ENCODE results near the gene RNF2. TPM values are rescaled to one million over a fixed set of nuclear protein-coding genes. Genes with fewer than 3 reads are reported as not detected.

Gene RNF2
- total RNA-seq, 2 donors from 2014 or later = 12.6 to 14.1 TPM

GRCh38 chr1:185044387-185044786, 971 bp upstream of the RNF2 start:
- Histone ChIP-seq H3K27me3 (no peaks in the 10 kb centered on the region), H3K4me1 (peaks cover 0 to 15% of the 10 kb centered on the region in 2 donors), H3K27ac (peak overlapping the region; percentile 90 to 96), H3K36me3 (no peaks in the 10 kb centered on the region), H3K4me3 (peak overlapping the region in 1 of 2 donors; percentile 94), H3K9me3 (no peaks in the 10 kb centered on the region)
- TF ChIP-seq CTCF (IDR thresholded peaks at IDR 0.05) = no peak
- DNase-seq (ENCODE audit: low spot score) = no peak

GRCh38 chr1:185045814-185046492, 595 bp downstream of the RNF2 start:
- Histone ChIP-seq H3K4me3 (peak overlapping the region; percentile 94 to 95), H3K36me3 (no peaks in the 10 kb centered on the region), H3K27ac (peak overlapping the region; percentile 90 to 96), H3K4me1 (peaks cover 0 to 28% of the 10 kb centered on the region in 2 donors), H3K9me3 (no peaks in the 10 kb centered on the region), H3K27me3 (no peaks in the 10 kb centered on the region)
- TF ChIP-seq CTCF (IDR thresholded peaks at IDR 0.05) = no peak
- no peak for DNase-seq (ENCODE audit: low spot score)

GRCh38 chr1:185046668-185047067, 1.3 kb downstream of the RNF2 start:
- Histone ChIP-seq H3K36me3 (no peaks in the 10 kb centered on the region), H3K4me3 (peak overlapping the region; percentile 94 to 95), H3K9me3 (no peaks in the 10 kb centered on the region), H3K4me1 (peaks cover 0 to 31% of the 10 kb centered on the region in 2 donors), H3K27ac (no peak overlapping the region), H3K27me3 (no peaks in the 10 kb centered on the region)
- no peak for TF ChIP-seq CTCF (IDR thresholded peaks at IDR 0.05)
- DNase-seq (ENCODE audit: low spot score) = no peak

- Histone ChIP-seq H3K9me3 (no peaks in the 10 kb centered on the region), H3K4me3 (no peak overlapping the region), H3K36me3 (no peaks in the 10 kb centered on the region), H3K27me3 (no peaks in the 10 kb centered on the region), H3K4me1 (peaks cover 0 to 31% of the 10 kb centered on the region in 2 donors), H3K27ac (no peak overlapping the region)
- DNase-seq (ENCODE audit: low spot score) = no peak
- TF ChIP-seq CTCF (IDR thresholded peaks at IDR 0.05) = no peak
Observed at GRCh38 chr1:185049670-185050069, 4.3 kb downstream of the RNF2 start.

- Histone ChIP-seq H3K27me3 (no peaks in the 10 kb centered on the region), H3K4me1 (peaks cover 0 to 31% of the 10 kb centered on the region in 2 donors), H3K9me3 (no peaks in the 10 kb centered on the region), H3K27ac (no peak overlapping the region), H3K36me3 (no peaks in the 10 kb centered on the region), H3K4me3 (no peak overlapping the region)
- DNase-seq (ENCODE audit: low spot score) = no peak
- TF ChIP-seq CTCF (IDR thresholded peaks at IDR 0.05) = no peak
Observed at GRCh38 chr1:185050823-185051451, 5.6 kb downstream of the RNF2 start.
